ENCODE measurements around the gene CASTOR1. TPM values are rescaled to one million over a fixed set of nuclear protein-coding genes. Genes with fewer than 3 reads are reported as not detected.

The CASTOR1 gene
- total RNA-seq, 4 donors from 2014 or later: 7.1 to 47.9 (median 21.0) TPM

GRCh38 chr22:30294066-30294465, 4.8 kb upstream of the CASTOR1 start:
- no peak for ATAC-seq (ENCODE audit: low FRiP score)
- no peak for TF ChIP-seq CTCF (IDR thresholded peaks at IDR 0.05)
- no peak for DNase-seq (ENCODE audit: low spot score)

GRCh38 chr22:30293026-30293425, 3.7 kb upstream of the CASTOR1 start:
- ATAC-seq (ENCODE audit: low FRiP score) (no peak), DNase-seq (ENCODE audit: low spot score) (no peak)
- TF ChIP-seq CTCF (IDR thresholded peaks at IDR 0.05): no peak

GRCh38 chr22:30292069-30292970, 3.0 kb upstream of the CASTOR1 start:
- no peak for ATAC-seq (ENCODE audit: low FRiP score)
- TF ChIP-seq CTCF (IDR thresholded peaks at IDR 0.05): no peak
- no peak for DNase-seq (ENCODE audit: low spot score)

GRCh38 chr22:30291058-30291892, 2.0 kb upstream of the CASTOR1 start:
- TF ChIP-seq CTCF (IDR thresholded peaks at IDR 0.05): no peak
- no peak for DNase-seq (ENCODE audit: low spot score)
- ATAC-seq (ENCODE audit: low FRiP score): peak; percentile 2

- DNase-seq (ENCODE audit: low spot score) (no peak), ATAC-seq (ENCODE audit: low FRiP score) (no peak)
- no peak for TF ChIP-seq CTCF (IDR thresholded peaks at IDR 0.05)
These were observed 1.2 kb upstream of the CASTOR1 start for GRCh38 chr22:30290342-30291057.

- no peak for TF ChIP-seq CTCF (IDR thresholded peaks at IDR 0.05)
- ATAC-seq (ENCODE audit: low FRiP score): no peak
- no peak for DNase-seq (ENCODE audit: low spot score)
These were observed 642 bp upstream of the CASTOR1 start for GRCh38 chr22:30289980-30290313.
